Activated naive CD8-positive, alpha-beta T cell (primary cell): ENCODE results near the gene SLC25A22.

ENCODE experiments used
- H3K27ac Mint-ChIP-seq: one replicate; pipeline ENCODE4 v1.8.0; 2021; ENCODE audit warnings: mixed read lengths
- H3K27me3 Mint-ChIP-seq: one replicate; pipeline ENCODE4 v1.8.0; 2021; ENCODE audit warnings: mixed read lengths
- H3K36me3 Mint-ChIP-seq: one replicate; pipeline ENCODE4 v1.8.0; 2021; ENCODE audit warnings: mixed read lengths
- H3K4me1 Mint-ChIP-seq: one replicate; pipeline ENCODE4 v1.8.0; 2021; ENCODE audit warnings: low read depth, mixed read lengths
- H3K4me3 Mint-ChIP-seq: one replicate; pipeline ENCODE4 v1.8.0; 2021; ENCODE audit warnings: mild to moderate bottlenecking, mixed read lengths
- H3K9me3 Mint-ChIP-seq: one replicate; pipeline ENCODE4 v1.8.0; 2021; ENCODE audit warnings: low read depth, mixed read lengths

The SLC25A22 gene

DNA sequence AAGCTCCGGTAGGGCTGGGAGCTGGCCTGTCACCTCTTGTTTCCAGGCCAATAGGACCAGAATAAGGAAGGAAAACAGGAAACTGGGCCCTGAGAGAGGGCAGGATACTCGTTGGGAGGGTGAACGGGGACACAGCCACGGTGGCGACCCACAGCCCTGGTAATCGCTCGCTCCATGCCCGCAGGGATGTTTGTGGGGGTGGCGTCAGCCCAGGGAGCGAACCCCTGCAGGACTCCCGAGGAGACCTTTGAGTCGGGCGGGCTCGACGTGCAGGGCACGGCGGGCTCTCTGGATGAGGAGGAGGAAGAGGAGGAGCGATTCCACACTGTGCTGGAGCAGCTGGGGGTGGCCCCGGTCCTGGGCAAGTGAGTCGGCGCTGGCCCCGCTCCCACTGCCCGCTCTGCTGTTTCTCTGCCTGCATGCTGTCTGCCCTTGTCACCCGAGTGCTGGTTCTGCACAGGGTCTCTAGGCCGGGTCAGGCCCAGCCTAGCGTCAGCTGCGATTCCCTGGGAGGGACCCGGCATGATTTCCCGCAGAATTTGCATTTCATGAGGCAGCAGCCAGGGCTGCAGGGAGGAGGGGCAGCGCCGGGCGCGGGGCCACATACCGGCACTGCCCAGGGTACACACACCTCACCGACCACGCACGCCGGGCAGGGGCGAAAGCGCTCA is 31.2 kb upstream of the SLC25A22 start:
- Mint-ChIP-seq H3K9me3 (no peaks in the 10 kb centered on the region), H3K4me1 (peaks cover 27% of the 10 kb centered on the region), H3K27me3 (peaks cover 2% of the 10 kb centered on the region), H3K27ac (no peak overlapping the region), H3K4me3 (peak overlapping the region; percentile 32), H3K36me3 (no peaks in the 10 kb centered on the region)

GRCh38 chr11:828506-829175 is 30.6 kb upstream of the SLC25A22 start:
- H3K27me3 Mint-ChIP-seq, result peaks cover 2% of the 10 kb centered on the region
- no peaks in the 10 kb centered on the region for H3K9me3 Mint-ChIP-seq
- H3K4me3 Mint-ChIP-seq, result peak overlapping the region; percentile 74
- no peak overlapping the region for H3K27ac Mint-ChIP-seq
- no peaks in the 10 kb centered on the region for H3K36me3 Mint-ChIP-seq
- H3K4me1 Mint-ChIP-seq, result peaks cover 21% of the 10 kb centered on the region

DNA sequence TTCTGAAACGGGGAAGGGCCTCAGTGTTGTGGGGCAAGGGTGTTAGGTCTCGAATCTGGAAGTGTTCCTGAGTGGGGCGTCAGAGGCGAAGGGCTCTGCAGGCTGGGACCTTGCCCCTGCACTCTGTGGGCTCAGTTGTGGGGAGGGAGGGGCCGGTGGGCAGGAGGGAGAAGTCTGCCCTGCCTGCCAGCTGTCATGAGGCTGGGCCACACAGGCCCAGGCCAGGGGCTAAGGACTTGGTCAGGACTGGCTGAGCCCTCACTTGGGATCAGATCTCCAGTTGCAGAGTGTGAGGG is 29.8 kb upstream of the SLC25A22 start, which contains the start of gene CRACR2B:
CRACR2B (plus strand) TSS at position 23 of the 296 bp plus-strand sequence. CDS start 689 bp downstream, outside the sequence.
- peaks cover 21% of the 10 kb centered on the region for H3K4me1 Mint-ChIP-seq
- H3K4me3 Mint-ChIP-seq, result peak within 1 kb of the TSS; percentile 74
- H3K27ac Mint-ChIP-seq, result no peak within 1 kb of the TSS
- H3K36me3 Mint-ChIP-seq, result no peaks in the 10 kb centered on the region
- H3K9me3 Mint-ChIP-seq, result no peaks in the 10 kb centered on the region
- H3K27me3 Mint-ChIP-seq, result peaks cover 2% of the 10 kb centered on the region

DNA sequence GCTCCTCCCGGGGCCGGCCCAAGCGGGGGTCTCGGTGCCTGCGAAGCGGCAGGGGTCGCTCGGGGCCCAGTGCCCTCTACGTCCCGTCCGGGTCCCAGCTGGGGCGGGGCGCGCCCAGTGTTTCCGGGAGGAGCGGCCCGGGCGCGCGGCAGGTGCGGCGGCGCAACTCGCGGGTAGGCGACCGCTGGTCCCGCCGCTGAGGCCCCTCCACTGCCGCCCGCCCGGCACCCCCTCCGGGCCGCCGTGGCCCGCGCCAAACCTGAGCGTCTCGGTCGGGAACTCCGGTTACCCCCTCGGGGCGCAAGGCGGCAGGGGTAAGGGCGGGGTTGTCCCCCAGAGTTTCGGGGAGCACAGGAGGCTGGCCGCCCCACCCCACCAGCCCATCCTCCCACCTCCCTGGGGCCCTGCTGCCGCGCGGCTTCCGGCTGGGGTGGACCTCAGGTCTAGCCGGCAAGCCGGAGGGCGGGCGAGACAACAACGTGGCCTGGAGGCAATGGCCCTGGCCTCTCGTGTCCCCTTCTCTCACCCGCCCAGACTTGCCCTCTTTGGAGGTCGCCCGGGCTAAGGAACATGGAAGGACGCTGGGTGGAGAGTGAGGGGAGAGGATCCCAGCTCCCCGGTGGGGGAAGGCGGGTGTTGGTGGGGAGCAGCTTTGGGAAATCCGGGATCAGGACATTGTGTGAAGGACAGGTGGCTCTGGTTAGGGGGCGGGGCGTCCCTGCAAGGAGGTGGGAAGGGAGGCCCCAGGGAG is 29.2 kb upstream of the SLC25A22 start:
- Mint-ChIP-seq H3K27me3 (peaks cover 2% of the 10 kb centered on the region), H3K4me1 (peaks cover 21% of the 10 kb centered on the region)

DNA sequence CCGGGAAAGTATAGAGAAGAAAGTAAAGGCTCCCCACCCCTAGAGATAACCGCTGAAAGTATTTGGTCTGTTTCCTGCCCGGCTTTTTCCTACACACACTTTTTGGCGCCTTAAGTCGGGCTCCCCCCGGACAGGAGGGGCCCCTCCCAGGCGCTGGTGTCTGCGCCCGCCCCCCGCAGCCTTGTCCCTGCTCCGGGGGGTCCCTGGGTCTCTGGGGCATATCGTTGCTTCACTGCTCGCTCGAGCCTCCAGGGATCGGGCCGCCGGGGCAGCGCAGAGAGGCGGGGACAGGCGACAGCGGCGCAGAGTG is 28.7 kb upstream of the SLC25A22 start:
- H3K27ac Mint-ChIP-seq, result no peak overlapping the region
- H3K27me3 Mint-ChIP-seq, result peaks cover 2% of the 10 kb centered on the region
- peaks cover 20% of the 10 kb centered on the region for H3K4me1 Mint-ChIP-seq
- no peaks in the 10 kb centered on the region for H3K9me3 Mint-ChIP-seq
- no peaks in the 10 kb centered on the region for H3K36me3 Mint-ChIP-seq
- peak overlapping the region; percentile 72 for H3K4me3 Mint-ChIP-seq

More for the DNA sequence above, 29.2 kb upstream of the SLC25A22 start:
- Mint-ChIP-seq H3K4me3 (peak overlapping the region; percentile 74), H3K36me3 (no peaks in the 10 kb centered on the region), H3K9me3 (no peaks in the 10 kb centered on the region), H3K27ac (no peak overlapping the region)

DNA sequence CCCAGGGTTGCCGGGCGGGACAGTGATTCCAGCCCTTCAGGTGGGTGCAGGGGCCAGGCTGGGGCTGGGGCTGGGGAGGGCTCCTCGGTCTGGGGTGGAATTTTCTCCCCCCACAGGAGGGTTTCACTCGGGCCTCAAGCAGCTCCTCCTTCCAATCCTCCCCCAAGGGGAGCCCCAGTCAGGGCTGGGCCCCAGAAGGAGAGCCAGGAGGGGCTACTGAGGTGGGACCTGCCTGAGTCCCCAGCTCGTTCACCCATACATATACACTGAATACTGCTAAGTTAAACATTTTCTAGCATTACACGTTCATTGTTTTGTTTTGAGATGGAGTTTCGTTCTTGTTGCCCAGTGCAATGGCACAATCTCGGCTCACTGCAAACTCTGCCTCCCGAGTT is 28.1 kb upstream of the SLC25A22 start:
- H3K4me1 Mint-ChIP-seq, result peaks cover 20% of the 10 kb centered on the region
- no peaks in the 10 kb centered on the region for H3K9me3 Mint-ChIP-seq
- H3K27me3 Mint-ChIP-seq, result peaks cover 2% of the 10 kb centered on the region
- peak overlapping the region; percentile 72 for H3K4me3 Mint-ChIP-seq
- no peak overlapping the region for H3K27ac Mint-ChIP-seq
- no peaks in the 10 kb centered on the region for H3K36me3 Mint-ChIP-seq

DNA sequence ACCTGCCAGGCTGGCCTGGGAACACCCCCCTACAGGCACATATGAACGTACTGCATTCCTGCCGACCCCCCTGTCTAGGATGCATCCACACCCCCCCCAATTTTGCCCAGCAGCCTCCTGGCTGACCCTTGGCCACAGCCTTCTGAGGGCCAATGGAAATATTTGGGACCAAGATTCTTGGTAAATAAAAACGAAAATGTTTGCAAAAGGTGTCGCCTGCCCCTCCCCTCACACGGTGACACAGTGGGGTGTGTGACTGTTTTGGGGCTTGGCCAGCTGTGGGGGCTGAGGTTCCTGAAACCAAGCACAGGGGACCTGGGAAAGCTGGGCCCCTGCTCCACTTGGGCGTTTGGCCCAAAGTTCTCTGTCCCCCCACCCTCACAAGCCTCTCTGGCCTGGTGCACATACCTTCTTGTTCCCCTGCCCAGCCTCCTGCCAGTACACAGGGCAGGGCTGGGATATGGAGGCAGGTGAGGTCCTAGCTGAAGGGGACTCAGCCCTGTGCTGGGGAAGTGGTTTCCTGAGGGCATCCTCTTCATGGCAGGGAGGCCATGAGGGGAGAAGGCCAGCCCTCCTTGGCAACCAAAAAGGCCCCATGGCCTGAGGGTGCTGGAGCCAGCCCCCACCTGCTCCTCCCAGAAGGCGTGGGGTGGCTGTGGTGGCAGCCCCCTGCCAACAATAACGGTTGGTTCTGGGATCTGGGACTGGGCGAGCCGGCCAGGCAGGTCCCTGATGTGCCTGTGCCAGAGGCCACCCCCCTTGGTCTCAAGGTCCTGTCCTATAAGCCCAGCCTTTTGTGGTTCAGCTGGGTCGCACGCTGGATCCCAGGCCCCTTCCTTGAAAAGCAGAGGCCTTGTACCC is 27.5 kb upstream of the SLC25A22 start:
- no peaks in the 10 kb centered on the region for H3K9me3 Mint-ChIP-seq
- H3K27me3 Mint-ChIP-seq, result peaks cover 2% of the 10 kb centered on the region
- no peak overlapping the region for H3K4me3 Mint-ChIP-seq

GRCh38 chr11:824942-825341 is 26.9 kb upstream of the SLC25A22 start:
- no peaks in the 10 kb centered on the region for H3K36me3 Mint-ChIP-seq
- H3K4me3 Mint-ChIP-seq, result no peak overlapping the region
- no peaks in the 10 kb centered on the region for H3K9me3 Mint-ChIP-seq

More for the DNA sequence above, 27.5 kb upstream of the SLC25A22 start:
- Mint-ChIP-seq H3K27ac (no peak overlapping the region), H3K36me3 (no peaks in the 10 kb centered on the region), H3K4me1 (peaks cover 26% of the 10 kb centered on the region)

DNA sequence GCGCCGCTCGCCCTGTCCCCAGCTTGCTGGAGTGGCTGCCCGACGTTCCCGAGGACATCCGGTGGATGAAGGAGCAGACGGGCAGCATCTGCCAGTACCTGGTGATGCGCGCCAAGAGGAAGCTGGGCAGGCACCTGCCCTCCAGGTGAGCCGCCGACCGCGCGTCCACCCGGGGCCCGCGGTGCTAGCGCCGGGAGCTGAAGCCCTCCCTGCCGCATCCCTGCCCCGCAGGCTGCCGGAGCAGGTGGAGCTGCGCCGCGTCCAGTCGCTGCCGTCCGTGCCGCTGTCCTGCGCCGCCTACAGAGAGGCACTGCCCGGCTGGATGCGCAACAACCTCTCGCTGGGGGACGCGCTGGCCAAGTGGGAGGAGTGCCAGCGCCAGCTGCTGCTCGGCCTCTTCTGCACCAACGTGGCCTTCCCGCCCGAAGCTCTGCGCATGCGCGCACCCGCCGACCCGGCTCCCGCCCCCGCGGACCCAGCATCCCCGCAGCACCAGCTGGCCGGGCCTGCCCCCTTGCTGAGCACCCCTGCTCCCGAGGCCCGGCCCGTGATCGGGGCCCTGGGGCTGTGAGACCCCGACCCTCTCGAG is 26.3 kb upstream of the SLC25A22 start:
- peaks cover 2% of the 10 kb centered on the region for H3K27me3 Mint-ChIP-seq
- H3K27ac Mint-ChIP-seq, result no peak overlapping the region
- no peaks in the 10 kb centered on the region for H3K9me3 Mint-ChIP-seq
- no peak overlapping the region for H3K4me3 Mint-ChIP-seq
- peaks cover 25% of the 10 kb centered on the region for H3K4me1 Mint-ChIP-seq
- H3K36me3 Mint-ChIP-seq, result no peaks in the 10 kb centered on the region

More at GRCh38 chr11:824942-825341, 26.9 kb upstream of the SLC25A22 start:
- Mint-ChIP-seq H3K27ac (no peak overlapping the region), H3K4me1 (peaks cover 28% of the 10 kb centered on the region), H3K27me3 (peaks cover 2% of the 10 kb centered on the region)

DNA sequence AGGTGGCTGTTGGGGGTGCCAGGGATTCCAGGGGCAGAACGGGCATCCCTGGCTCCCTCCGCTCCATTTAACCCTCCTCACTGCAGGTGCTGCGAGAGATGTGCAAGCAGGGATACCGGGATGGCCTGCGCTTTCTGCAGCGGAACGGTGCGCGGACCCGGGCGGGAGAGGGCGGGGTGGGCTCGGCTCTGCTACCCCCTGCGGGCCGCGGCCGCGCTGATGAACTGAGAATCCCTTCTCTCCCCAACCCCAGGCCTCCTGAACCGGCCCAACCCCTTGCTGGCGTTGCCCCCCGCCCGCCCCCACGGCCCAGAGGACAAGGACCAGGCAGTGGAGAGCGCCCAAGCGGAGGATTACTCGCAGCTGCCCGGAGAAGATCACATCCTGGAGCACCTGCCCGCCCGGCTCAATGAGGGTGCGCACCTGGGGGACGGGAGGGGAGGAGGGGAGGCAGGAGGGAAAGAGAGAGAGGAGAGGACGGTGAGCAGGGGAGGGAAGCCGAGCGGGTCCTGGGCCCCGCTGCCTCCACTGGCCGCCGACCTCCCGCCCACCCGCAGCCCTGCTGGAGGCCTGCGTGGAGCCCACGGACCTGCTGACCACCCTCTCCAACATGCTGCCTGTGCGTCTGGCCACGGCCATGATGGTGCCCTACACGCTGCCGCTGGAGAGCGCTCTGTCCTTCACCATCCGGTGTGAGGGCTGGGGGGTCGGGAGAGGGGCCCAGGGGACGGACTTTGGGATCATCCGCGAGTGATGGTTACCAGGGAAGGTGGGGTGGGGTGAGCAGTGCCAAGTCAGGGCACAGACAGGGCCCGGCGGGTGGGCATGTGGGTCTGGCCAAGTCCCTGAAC is 25.6 kb upstream of the SLC25A22 start:
- H3K36me3 Mint-ChIP-seq, result no peaks in the 10 kb centered on the region
- no peak overlapping the region for H3K27ac Mint-ChIP-seq
- H3K27me3 Mint-ChIP-seq, result peaks cover 2% of the 10 kb centered on the region
- no peaks in the 10 kb centered on the region for H3K9me3 Mint-ChIP-seq
- peaks cover 19% of the 10 kb centered on the region for H3K4me1 Mint-ChIP-seq
- no peak overlapping the region for H3K4me3 Mint-ChIP-seq

- no peaks in the 10 kb centered on the region for H3K36me3 Mint-ChIP-seq
- peaks cover 14% of the 10 kb centered on the region for H3K4me1 Mint-ChIP-seq
- peak overlapping the region; percentile 30 for H3K4me3 Mint-ChIP-seq
- H3K27me3 Mint-ChIP-seq, result no peaks in the 10 kb centered on the region
- no peak overlapping the region for H3K27ac Mint-ChIP-seq
- H3K9me3 Mint-ChIP-seq, result no peaks in the 10 kb centered on the region
Observed at GRCh38 chr11:821512-822371, 23.7 kb upstream of the SLC25A22 start.

DNA sequence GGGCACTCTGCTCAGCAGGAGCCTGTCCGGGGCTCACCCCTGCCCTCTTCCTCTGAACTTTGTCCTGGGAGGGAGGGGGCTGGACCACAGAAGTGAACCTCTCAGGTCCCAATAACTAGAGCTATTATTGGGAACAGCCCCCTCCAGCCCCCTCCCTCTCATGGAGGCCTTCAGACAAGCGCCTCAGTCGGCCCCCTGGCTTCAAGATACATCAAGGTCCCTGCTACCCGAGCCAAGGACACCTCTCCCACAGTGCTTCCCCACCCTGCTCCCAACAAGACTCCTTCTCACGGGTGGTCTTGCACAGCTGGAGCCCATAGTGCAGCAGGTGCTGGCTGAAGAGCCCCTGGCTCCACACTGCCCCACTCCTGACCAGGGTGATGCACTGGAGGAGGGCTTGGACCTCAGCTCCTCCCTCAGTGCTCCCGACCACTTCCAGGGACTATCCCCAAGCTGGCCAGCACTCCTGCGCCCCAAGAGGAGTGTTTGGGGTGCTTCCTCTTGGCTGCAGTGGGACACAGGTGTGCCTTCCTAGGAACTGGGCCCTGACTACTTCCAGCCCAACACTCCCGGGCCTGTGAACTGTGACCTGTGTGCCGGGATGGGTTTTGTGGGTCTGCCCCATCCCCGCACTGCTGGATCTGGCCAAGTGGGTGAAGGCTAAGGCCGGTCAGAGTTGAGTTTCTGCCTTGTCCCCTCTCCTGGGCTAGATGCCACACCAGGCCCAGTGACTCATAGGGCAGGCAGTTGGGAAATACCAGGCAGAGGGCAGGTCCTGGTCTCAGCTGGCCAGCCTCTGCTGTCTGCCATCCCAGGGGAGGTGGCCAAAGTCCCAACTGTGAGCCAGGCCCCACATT is 22.8 kb upstream of the SLC25A22 start:
- Mint-ChIP-seq H3K36me3 (no peaks in the 10 kb centered on the region), H3K4me3 (peak overlapping the region; percentile 83), H3K9me3 (no peaks in the 10 kb centered on the region), H3K27ac (no peak overlapping the region), H3K4me1 (peaks cover 10% of the 10 kb centered on the region), H3K27me3 (no peaks in the 10 kb centered on the region)
